ENCODE data around the gene CMTM6.
A peak's percentile ranks its signal among the peaks of the same experiment; 100 is the strongest.
"Not testable (repeated sequence)": the region's sequence is repeated elsewhere in the genome, so short reads cannot be mapped to it uniquely, and the experiment has no call there.

Gene CMTM6, protein sequence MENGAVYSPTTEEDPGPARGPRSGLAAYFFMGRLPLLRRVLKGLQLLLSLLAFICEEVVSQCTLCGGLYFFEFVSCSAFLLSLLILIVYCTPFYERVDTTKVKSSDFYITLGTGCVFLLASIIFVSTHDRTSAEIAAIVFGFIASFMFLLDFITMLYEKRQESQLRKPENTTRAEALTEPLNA

DNA sequence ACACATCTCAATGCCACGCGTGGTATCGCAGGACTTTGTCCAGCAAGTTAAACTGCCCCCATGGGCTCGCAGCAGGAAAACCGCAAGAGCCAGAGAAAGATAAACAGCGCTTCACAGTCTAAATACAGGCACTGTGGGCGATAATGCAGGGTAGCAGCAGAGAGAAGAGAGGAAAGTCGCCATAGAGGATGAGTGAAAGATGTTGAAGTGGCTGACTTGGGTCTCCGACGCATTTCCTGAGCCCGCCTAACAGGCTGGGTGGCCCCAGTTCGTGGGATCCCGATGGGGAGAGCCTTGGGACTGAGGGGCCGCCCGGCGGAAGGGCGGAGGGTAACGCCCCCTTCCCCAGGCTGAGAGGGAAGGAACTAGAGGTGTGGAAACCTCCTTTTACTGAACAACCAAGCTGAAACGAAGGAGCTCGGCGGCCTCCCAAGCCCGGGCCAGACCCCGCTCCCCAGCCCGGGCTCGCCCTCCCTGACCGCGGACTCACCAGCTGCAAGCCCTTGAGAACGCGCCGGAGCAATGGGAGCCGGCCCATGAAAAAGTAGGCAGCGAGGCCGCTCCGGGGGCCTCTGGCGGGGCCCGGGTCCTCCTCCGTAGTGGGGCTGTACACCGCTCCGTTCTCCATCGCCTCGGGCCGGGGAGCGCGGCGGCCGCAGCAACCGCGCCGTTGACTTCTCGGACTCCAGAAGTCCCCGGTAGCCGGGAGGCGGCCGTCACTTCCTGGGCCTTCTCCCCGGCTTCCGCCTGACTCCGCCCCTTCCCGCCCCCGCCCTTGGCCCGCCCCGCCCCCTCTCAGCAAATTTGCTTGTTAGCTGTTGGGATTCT is at the start of gene CMTM6:
TSS of gene CMTM6 (minus strand) at position 735 of the 828 bp plus-strand sequence. CDS start at position 628, 107 bp downstream.
- peak; percentile 70 to 82 (median 76) for DNase-seq

DNA sequence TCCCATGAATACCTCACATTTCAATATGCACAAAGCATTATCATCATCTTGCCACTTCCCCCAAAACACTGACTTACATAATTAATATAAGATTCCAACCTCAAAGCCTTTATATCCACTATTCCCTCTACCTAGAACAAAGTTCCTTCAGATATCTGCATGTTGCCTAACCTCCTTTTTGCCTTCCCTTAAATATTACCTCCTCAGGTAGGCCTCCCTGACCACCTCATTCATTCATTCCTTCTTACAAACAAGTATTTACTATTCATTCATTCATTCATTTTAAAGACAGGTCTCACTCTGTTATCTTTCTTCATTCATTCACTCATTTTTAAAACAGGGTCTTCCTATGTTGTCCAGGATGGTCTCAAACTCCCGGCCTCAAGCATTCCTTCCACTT is 49.4 kb upstream of the CMTM6 start:
- no peak for DNase-seq

DNA sequence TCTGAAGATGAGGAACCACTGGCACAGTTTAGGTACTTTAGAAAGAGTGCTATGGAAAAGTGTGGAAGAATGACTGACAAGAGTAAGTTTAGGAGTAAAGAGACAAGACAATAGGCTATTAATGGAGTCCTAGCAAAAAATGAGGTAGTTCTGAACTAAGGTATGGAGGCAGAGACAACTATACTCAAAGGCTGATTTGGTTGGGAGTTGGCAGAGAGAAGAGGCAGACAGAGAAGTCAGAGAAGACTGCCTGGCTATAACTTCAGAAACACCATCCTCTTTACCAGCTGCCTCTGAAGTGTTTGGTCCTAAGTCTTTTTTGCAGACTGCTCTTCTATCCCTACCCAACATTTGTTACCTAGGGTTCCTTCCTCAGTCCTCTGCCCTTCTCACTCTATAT is 48.8 kb upstream of the CMTM6 start:
- DNase-seq: no peak

DNA sequence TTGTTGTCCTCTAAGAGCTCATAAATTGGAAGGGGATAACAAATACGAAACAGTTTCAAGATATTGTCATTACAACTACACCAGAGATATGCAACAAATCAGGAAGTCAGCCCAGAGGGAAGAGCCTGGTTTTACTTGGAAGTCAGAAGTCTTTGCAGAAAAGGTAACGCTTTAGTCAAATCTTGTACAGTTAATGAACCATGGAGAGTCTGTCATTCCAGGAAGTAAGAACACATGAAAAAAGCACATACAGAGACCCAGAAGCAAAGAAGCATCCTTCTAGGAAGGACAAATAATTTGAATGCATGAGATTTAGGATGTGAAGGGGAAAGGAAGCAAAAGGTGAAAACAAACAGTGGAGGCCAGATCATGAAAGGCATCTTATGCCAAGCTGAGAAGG is 48.4 kb upstream of the CMTM6 start:
- no peak for DNase-seq

DNA sequence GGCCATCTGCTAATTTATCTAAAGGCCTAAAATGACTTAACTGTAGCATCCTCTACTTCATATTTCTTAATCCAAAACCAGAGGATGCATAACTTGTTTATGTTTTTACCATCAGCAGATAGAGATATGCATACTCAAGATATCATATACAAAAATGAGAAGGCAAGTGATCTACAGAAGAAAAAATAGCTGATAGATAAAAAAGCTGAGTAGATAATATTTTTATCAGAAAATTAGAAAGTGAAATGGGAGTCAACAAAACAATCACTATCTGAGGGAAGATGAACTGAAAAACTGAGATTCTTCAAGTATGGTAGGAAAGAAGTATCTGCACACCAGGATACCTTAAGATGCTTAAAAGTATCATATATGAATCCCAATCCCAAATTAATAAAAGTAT is 42.7 kb upstream of the CMTM6 start:
- DNase-seq: no peak

DNA sequence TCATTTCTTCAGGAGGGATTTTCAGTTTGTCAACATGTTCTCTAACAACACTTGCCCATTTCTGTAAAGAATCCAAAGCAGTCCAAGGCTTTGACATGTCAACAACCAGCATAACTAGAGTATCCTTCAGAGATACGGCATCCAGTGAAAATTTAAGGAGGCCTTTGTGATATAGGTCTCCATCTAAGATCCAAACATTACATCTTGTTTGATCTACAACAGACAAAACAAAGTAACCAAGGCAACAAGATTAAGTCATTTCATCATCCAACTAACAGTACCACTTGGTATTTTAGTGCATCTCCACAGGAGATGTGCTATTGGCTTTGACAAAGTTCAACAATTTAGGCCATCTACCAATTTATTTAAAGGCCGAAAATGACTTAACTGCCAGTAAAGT is 42.2 kb upstream of the CMTM6 start:
- no peak for DNase-seq

DNA sequence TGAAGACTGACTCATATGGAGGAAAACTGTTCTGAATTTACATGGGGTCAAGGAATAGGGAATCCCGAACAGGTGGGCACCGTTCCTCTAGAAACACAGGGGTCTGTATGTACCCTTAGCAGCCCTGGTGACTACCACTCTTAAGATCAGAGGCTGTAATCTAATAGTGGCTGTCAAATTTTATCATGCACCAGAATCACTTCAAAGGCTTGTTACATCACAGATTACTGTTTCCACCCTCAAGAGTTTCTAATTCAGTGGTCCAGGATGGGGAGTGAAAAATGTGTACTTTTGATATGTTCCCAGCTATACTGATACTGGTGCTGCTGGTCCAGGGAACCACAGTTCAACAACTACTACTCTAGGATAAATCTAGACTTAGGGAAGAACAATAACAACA is 40.2 kb upstream of the CMTM6 start:
- no peak for DNase-seq

DNA sequence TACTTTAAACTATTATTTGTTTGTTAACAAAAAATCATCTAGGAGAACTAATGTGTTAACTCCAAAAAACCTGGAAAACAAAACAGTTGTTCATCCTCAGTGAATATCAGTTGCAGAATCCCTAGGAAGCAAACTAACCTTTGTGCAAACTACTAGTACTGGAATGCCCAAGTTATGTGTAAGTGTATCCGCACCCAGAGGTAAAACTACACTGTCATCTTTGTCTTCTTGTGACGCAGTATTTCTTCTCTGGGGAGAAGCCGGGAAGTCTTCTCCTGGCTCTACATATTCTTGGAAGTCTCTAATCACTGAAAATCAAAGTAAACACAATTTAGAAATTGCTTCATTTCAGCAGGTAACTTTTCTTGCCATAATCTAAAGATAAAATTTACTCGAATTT is 38.2 kb upstream of the CMTM6 start:
- DNase-seq: no peak

DNA sequence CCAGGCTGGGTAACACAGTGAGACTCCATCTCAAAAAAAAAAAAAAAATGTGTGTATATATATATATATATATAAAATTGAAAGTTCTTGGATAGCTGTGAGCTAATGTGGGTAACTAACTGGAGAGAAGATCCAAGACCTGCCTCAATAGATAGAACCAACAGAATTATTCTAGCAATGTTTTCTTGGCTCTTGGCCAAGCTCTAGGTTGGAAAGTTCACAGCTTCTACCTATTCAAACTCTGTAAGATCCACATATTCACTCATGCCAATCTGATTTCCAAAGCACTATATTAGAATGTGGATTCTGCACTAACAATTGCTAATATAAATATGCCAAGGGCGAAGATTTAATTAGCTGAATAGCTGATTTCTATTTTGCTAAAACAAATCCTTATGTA is 29.8 kb upstream of the CMTM6 start:
- DNase-seq: no peak

DNA sequence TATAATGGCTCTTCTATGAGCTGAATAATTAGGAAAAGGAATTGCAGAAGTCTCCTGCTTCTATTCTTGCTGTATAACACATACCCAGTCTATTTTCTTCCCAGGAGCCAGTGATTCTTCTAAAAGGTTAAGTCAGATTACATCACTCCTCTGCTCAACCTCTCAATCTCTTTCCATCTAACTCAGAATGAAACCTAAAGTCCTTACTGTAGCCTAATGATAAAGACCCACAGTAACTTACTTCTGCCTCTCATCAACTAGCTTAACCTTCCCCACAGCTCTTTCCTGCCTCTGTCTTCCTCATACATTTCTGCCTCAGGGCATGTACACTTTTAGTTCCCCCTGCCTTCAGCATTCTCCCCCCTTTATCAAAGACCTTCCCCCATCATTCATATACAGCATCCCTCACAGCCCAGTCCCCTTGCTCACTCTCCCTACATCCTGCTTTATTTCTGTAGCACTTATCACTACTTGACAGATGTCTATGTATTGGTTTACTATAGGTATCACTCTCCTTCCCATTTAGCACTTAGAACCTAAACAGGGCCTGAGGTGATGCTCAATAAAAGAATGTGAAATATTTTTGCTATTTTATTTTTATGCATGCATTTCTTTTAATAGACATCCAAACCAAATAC is 28.5 kb upstream of the CMTM6 start:
- no peak for DNase-seq

DNA sequence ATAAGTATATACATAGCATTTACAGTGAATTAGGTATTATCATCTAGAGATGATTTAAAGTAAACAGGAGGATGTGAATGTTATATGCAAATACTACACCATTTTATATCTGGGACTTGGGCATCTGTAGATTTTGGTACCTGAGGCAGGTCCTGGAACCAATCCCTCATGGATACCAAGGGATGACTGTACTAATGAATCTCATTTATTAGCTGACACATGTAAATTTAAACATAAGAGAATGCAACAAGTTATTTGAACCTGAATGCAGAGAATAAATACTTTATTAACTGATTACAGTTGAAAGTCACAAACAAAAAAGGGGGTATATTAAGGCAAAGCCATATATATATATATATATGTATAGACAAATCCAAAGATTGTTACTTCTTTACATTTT is 23.1 kb upstream of the CMTM6 start:
- no peak for DNase-seq

DNA sequence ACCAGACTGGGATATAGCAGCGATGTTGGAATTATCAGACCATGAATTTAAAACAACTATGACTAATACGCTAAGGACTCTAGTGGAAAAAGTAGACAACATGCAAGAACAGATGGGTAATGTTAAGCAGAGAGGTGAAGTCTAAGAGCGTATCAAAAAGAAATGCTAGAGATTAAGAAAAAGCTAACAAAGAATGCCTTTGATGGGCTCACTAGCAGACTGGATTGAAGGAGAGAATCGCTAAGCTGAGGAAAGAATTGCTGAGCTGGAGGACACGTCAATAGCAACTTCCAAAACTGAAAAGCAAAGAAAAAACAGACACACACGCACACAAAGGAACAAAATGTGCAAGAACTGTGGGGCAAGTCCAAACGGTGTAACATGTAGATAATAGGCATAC is 20.0 kb upstream of the CMTM6 start:
- DNase-seq: no peak

DNA sequence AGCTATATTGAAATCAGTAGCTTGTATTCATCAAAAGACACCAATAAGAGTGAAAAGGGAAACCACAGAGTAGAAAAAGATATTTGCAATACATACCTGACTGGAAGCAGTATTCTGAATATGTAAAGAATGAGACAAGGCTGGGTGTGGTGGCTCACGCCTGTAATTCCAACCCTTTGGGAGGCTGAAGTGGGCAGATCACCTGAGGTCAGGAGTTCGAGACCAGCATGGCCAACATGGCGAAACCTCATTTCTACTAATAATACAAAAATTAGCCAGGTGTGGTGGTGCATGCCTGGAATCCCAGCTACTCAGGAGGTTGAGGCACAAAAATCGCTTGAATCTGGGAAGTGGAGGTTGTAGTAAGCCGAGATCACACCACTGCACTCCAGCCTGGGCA is 16.3 kb upstream of the CMTM6 start:
- DNase-seq: not testable (repeated sequence)

DNA sequence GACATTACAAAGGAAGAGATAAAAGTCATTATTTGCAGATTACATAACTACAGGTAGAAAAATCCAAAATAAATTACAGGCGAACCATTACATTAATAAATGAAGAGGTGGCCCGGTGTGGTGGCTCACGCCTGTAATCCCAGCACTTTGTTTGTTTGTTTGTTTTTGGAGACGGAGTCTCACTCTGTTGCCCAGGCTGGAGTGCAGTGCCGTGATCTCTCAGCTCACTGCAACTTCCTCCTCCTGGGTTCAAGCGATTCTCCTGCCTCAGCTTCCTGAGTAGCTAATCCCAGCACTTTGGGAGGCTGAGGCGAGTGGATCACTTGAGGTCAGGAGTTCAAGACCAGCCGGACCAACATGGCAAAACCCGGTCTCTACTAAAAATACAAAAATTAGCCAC is 14.1 kb upstream of the CMTM6 start:
- not testable (repeated sequence) for DNase-seq

DNA sequence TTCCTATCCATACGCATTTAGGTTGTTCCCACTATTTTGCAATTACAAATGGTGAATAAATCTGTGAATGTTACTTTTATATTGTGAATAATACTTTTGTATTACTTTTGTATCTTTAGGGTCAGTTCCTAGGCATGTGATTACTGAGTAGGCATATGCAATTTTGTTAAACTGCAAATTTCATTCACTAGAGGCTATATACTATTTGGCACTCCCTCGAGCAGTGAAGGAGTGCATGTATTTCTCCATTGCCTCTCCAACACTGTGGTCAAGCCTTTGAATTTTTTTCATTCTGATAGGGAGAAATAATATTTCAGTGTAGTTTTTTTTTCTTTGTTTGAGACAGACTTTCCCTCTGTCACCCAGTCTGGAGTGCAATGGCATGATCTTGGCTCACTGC is 8.4 kb upstream of the CMTM6 start:
- no peak for DNase-seq

DNA sequence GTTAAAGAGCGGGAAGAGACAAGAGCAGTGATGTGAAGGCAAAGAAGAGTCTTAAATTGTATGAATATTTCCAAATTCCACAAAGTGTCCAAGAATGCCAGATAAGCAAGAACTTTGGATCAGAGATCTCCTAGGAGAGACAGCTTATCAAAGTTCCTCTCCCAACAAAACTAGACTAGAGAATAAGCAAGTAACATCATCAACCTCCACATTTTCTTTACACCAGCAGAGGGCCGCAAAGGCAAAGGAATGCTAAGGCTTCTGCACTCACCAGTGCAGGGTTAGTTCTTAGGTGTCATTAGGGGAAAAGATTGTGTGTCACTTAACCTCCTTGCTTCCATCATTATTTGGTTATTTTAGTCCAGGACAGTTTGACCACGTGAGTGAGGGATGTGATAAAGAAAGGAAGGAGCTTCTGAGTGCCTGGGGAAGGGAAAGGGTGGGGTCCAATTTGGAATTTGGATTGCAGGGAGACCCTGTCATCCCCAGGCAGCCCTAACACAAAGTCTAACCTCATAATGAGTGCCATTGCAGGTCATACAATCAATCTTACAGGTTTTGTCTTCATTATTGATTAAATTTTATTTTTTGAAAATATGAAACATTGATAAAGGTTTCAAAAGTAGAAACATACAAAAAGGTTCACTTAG is 7.5 kb upstream of the CMTM6 start:
- peak; percentile 13 to 68 (median 54) for DNase-seq

DNA sequence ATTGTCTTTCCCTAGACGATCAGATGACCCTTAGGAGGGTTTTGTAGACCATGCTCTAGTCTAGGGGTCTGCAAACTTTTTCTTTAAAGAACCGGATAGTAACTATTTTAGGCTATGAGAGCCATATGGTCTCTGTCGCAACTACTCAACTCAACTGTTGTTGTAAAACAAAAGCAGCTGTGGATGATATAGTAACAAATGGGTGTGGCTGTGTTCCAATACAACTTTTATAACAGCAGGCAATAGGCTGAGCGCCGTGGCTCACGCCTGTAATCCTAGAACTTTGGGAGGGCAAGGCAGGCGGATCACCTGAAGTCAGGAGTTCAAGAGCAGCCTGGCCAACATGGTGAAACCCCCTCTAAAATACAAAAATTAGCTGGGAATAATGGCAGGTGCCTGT is 6.1 kb upstream of the CMTM6 start:
- no peak for DNase-seq

DNA sequence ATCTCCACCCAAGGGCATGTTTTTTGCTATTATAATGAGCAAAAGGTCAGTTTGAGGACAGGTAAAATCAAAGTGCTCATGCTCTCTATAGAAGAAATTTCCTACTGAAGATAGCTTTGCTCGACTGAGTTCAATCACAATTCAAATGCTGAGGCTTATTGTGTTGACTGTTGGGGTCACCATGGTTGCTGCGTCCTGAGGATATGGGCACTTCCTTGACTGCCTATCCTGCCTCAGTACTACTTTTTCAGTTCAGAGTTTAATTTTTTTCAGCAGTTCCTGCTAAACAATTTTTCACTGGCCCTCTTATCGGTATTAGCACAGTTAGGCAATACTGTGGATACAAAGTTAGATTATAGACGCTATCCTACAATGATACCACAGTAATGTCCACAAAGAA is 3.8 kb upstream of the CMTM6 start:
- no peak for DNase-seq

DNA sequence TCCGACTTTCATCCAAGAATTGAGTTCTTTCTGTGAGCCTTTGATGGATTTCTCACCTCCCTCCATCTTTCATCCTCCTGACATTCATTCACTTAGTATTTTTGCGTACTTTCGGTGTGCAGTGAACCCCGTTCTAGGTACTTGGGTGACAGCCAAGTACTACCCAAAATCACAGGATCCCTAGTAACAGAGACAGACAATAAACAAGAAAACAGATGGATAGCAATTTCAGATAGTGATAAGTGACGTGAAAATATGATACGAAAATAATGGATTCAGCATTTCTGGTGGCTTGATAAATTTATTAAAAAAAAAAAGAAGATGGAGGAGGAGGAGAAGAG is 264 bp upstream of the CMTM6 start:
- no peak for DNase-seq

DNA sequence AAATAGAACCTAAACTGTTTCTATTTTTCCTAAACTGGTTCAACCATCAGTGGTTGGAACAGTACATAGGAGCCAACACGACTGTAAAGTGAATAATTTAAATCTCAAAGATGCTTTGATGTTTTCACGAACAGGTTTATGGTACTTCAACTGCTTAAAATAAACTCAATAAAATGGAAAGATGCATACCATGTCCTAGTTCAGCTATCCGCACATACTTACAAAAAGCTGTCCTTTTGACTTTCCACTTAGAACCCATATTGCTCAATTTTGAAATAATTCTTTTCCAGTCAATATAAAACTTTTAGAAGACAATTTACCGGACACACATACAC is 902 bp downstream of the CMTM6 start:
- peak in 1 of 6 experiments; percentile 24 for DNase-seq

DNA sequence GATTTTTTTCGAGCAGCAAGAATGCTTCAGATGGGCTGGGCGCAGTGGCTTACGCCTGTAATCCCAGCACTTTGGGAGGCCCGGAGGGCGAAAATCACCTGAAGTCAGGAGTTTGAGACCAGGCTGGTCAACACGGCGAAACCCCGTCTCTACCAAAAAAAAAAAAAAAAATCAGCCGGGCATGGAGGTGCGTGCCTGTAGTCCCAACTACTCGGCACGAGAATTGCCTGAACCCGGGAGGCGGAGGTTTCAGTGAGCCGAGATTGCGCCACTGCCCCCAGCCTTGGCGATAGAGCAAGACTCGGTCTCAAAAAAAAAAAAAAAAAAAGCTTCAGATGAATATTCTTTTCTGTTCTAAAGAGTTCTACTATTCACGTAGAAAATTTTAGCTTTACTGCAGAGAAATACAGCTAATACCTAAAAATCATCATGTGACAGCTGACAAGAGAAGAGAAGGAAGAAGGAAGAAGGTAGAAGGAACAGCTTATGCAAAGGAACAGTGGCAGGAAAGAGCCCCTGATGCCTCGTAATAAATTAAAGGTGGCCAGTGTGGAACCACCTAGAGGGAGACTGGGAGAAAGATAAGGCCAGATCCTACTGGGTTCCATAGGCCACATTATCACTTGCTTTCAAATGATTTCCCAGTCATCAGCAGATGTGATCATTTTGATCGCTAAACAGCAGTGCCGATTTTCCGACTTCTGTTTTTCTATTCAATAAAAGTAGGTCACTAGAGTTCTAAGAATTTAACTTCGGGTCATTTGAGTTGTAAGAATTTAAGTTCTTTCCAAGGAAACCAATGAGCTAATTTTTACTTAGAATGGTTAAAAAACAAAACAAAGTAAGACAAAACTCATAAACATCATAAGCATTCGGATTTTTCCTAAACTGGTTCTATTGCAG is 1.5 kb downstream of the CMTM6 start:
- DNase-seq: peak in 1 of 6 experiments; percentile 1

DNA sequence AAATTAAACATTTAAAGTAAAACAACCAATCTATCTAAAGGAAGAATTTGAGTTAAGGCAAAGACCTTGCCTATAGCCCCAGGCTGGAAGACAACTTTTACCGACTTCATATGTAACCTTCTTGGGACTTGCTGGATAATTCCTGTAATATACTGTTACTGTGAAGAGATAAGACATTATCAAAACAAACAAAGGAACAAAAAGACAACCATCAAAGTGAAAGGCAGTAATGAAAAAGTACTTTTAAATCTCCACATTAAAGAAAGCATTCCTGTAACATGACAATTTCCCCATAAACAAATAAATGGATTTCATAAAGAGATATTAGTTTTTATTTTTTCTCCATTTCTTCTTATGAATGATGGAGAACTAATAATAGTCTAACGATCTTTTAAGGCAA is 2.4 kb downstream of the CMTM6 start:
- DNase-seq: no peak

DNA sequence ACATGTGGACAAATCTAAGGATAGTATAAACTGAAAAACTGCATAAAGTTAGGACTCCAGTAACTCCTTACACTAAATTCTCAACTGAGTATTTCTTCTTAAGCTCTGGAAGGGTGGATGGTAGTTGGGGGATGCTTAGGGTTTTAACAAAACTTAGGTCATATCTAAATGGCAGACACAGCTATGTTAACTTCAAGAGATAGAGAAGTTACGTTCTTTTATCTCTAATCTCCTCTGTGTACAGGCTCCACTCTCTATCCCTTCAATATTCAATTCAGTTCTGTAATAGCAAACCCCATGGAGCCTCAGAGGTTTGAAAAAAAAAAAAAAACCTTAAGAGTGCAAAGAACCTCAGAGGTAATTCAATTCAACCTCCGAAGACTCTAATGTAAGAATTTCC is 3.1 kb downstream of the CMTM6 start:
- DNase-seq: no peak

Measured in stimulated activated naive CD4-positive, alpha-beta T cell (primary cell).